Activated CD8-positive, alpha-beta T cell treated with anti-CD3 and anti-CD28 coated beads for 36 hours (primary cell): ENCODE results near the gene DDX27. TPM values are rescaled to one million over a fixed set of nuclear protein-coding genes. Genes with fewer than 3 reads are reported as not detected.
A peak's percentile ranks its signal among the peaks of the same experiment; 100 is the strongest.
"Not testable (repeated sequence)": the region's sequence is repeated elsewhere in the genome, so short reads cannot be mapped to it uniquely, and the experiment has no call there.

Experiments
- ATAC-seq: fragments of 200-7000 bp; cut with Tn5 transposase; one replicate; pipeline ENCODE4 v1.10.0; 2021; ENCODE audit warnings: mild to moderate bottlenecking, moderate library complexity
- CTCF ChIA-PET: fragments of 350-600 bp; sonication (Branson Sonifier 250); formaldehyde crosslinking; loops from one replicate; lab custom pipeline; 2021; ENCODE audit warnings: antibody characterized with exemption; lab: Charles Lee
- POLR2A ChIA-PET: fragments of 350-600 bp; sonication (Branson Sonifier 250); formaldehyde crosslinking; loops from one replicate; lab custom pipeline; 2021; ENCODE audit warnings: antibody characterized with exemption; lab: Charles Lee
- DNase-seq: peaks from one replicate; pipeline ENCODE4 v3.0.0-alpha.2; 2020
- H3K27ac Mint-ChIP-seq: one replicate; pipeline ENCODE4 v1.8.0; 2021; ENCODE audit warnings: mild to moderate bottlenecking, mixed read lengths
- H3K27me3 Mint-ChIP-seq: one replicate; pipeline ENCODE4 v1.8.0; 2021; ENCODE audit warnings: mixed read lengths
- H3K36me3 Mint-ChIP-seq: one replicate; pipeline ENCODE4 v1.8.0; 2021; ENCODE audit warnings: low read depth, mixed read lengths
- H3K4me1 Mint-ChIP-seq: one replicate; pipeline ENCODE4 v1.8.0; 2021; ENCODE audit warnings: low read depth, mixed read lengths
- H3K4me3 Mint-ChIP-seq: one replicate; pipeline ENCODE4 v1.8.0; 2021; ENCODE audit warnings: mild to moderate bottlenecking, moderate library complexity, mixed read lengths
- H3K9me3 Mint-ChIP-seq: one replicate; pipeline ENCODE4 v1.8.0; 2021; ENCODE audit warnings: mixed read lengths
- intact Hi-C: fragments of 100-400 bp; cut with micrococcal nuclease; formaldehyde crosslinking; loops from one replicate; pipeline ENCODE4 v1.10.0; 2022
- total RNA-seq, 2 experiments: library from RNA; stranded (reverse); gene quantifications; one replicate each; pipeline ENCODE4 v1.2.3, GENCODE V29; 2021
- TF ChIP-seq, protein P1 (sequence below): fragments of 200-600 bp; IDR thresholded peaks from one replicate; pipeline ENCODE4 v1.8.0; 2022; ENCODE audit warnings: antibody characterized with exemption, mild to moderate bottlenecking

DDX27 gene
- total RNA-seq, 2 experiments from 2014 or later: 45.2 to 45.9 TPM

GRCh38 chr20:49183444-49183843 lies 35.8 kb upstream of the DDX27 start:
- no peaks in the 10 kb centered on the region for H3K27me3 Mint-ChIP-seq
- TF ChIP-seq, protein P1, sequence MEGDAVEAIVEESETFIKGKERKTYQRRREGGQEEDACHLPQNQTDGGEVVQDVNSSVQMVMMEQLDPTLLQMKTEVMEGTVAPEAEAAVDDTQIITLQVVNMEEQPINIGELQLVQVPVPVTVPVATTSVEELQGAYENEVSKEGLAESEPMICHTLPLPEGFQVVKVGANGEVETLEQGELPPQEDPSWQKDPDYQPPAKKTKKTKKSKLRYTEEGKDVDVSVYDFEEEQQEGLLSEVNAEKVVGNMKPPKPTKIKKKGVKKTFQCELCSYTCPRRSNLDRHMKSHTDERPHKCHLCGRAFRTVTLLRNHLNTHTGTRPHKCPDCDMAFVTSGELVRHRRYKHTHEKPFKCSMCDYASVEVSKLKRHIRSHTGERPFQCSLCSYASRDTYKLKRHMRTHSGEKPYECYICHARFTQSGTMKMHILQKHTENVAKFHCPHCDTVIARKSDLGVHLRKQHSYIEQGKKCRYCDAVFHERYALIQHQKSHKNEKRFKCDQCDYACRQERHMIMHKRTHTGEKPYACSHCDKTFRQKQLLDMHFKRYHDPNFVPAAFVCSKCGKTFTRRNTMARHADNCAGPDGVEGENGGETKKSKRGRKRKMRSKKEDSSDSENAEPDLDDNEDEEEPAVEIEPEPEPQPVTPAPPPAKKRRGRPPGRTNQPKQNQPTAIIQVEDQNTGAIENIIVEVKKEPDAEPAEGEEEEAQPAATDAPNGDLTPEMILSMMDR: no peak
- H3K4me3 Mint-ChIP-seq: peak overlapping the region; percentile 2
- H3K36me3 Mint-ChIP-seq: peaks cover 16% of the 10 kb centered on the region
- intact Hi-C loops: loop anchor here (5.0 kb wide), 1 partner anchor 34 kb away; the partner anchor contains the start of gene DDX27
- no peak for DNase-seq
- ATAC-seq: no peak
- no peaks in the 10 kb centered on the region for H3K9me3 Mint-ChIP-seq
- H3K4me1 Mint-ChIP-seq: peaks cover 66% of the 10 kb centered on the region
- H3K27ac Mint-ChIP-seq: no peak overlapping the region
- ChIA-PET POLR2A (interaction anchor here (0.6 to 1.8 kb wide), 2 partner anchors 17 to 213 kb away, joined by 3 to 11 read pairs; no protein-coding TSS in a partner anchor), CTCF (interaction anchor here (0.6 to 4.8 kb wide), 4 partner anchors 17 to 33 kb away, joined by 3 to 32 read pairs (median 14); no protein-coding TSS in a partner anchor)

DNA sequence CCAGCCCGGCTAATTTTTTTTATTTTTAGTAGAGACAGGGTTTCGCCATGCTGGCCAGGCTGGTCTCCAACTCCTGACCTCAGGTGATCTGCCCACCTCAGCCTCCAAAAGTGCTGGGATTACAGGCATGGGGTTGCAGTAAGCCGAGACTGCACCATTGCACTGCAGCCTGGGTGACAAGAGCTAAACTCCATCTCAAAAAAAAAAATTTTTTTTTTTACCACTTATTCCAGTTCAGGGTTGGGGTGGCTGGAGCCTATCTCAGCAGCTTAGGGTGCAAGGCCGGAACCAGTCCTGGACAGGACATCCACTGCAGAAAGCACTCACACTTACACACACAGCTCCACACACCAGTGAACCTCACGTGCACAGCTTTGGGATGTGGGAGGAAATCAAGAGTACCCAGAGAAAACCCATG lies 35.1 kb upstream of the DDX27 start:
- peaks cover 16% of the 10 kb centered on the region for H3K36me3 Mint-ChIP-seq
- not testable (repeated sequence) for ATAC-seq, H3K4me3 Mint-ChIP-seq, H3K27me3 Mint-ChIP-seq, DNase-seq, H3K9me3 Mint-ChIP-seq, H3K27ac Mint-ChIP-seq
- ChIA-PET POLR2A (interaction anchor here (1.0 to 1.8 kb wide), 2 partner anchors 11 to 18 kb away, joined by 4 to 11 read pairs; no protein-coding TSS in a partner anchor), CTCF (interaction anchor here (0.6 to 3.9 kb wide), 4 partner anchors 17 to 51 kb away, joined by 3 to 24 read pairs (median 8); no protein-coding TSS in a partner anchor)
- peaks cover 68% of the 10 kb centered on the region for H3K4me1 Mint-ChIP-seq
- intact Hi-C loops: loop anchor here (5.0 kb wide), 1 partner anchor 33 kb away; the partner anchor contains the start of gene DDX27

DNA sequence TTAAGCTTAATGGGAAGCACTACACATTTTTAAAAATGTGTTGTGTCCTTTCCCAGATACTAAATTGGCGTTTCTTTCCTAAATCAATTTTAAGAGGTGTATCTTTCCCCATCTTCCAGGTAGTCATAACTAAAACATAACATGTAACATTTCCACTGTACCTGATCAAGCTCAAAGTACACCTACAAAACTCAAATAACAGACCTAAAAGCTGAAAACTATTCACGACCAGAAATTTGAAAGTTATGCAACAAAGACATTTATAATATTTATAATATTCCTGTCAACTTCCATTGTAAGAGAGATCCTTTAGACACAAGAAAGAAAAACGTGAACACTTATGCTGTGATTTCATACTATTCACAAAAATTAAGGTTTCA lies 34.5 kb upstream of the DDX27 start:
- H3K36me3 Mint-ChIP-seq: peaks cover 16% of the 10 kb centered on the region

DNA sequence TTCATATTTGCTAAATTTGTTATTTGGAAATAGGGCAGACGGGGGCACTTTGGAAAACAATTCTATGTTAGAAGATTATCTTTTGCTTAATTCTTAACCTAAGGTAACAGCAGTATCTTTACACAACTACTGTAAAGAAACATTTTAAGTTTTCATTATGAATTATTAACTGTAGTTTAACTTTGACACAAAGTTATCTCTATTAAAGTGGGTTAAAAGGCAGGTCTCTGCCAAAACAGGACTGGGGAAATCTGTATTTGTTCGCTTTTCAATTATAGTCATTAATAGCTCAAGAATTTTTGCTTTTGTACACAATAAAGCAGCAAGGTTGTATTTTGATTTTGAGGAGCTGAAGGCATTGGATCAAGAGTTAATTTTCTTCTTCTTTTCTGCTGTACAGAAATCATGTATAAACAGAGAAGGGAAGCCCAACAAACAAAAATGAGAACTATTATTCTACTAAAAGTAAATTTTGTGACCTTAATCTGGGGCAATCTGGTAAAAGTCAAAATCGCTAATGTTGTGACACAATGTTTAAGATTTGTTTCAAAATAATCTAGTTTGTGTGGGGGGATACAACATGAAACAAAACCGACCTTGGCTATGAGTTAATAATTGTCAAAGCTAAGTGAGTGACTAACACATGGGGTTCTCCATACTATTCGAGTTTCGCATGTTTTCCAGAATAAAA lies 34.0 kb upstream of the DDX27 start:
- Mint-ChIP-seq H3K36me3 (peaks cover 16% of the 10 kb centered on the region), H3K27ac (peak overlapping the region; percentile 32), H3K27me3 (no peaks in the 10 kb centered on the region), H3K9me3 (no peaks in the 10 kb centered on the region), H3K4me1 (peaks cover 57% of the 10 kb centered on the region), H3K4me3 (peak overlapping the region; percentile 89)
- CTCF ChIA-PET: interaction anchor here (1.1 to 3.9 kb wide), 5 partner anchors 18 to 52 kb away, joined by 3 to 24 read pairs (median 4); no protein-coding TSS in a partner anchor
- intact Hi-C loops: no loop called here
- TF ChIP-seq, protein P1: no peak
- DNase-seq (no peak), ATAC-seq (no peak)
- POLR2A ChIA-PET: interaction anchor here (1.0 to 1.2 kb wide), 2 partner anchors 10 to 32 kb away, joined by 3 to 4 read pairs; no protein-coding TSS in a partner anchor

More for the DNA sequence above, 34.5 kb upstream of the DDX27 start:
- ChIA-PET CTCF (interaction anchor here (1.1 to 3.9 kb wide), 5 partner anchors 17 to 52 kb away, joined by 3 to 24 read pairs (median 4); no protein-coding TSS in a partner anchor), POLR2A (interaction anchor here (1.0 to 1.8 kb wide), 3 partner anchors 11 to 32 kb away, joined by 3 to 11 read pairs (median 4); no protein-coding TSS in a partner anchor)
- intact Hi-C loops: loop anchor here (5.0 kb wide), 1 partner anchor 33 kb away; the partner anchor contains the start of gene DDX27
- Mint-ChIP-seq H3K27ac (no peak overlapping the region), H3K9me3 (no peaks in the 10 kb centered on the region), H3K4me1 (peaks cover 63% of the 10 kb centered on the region), H3K4me3 (no peak overlapping the region), H3K27me3 (no peaks in the 10 kb centered on the region)
- ATAC-seq (no peak), DNase-seq (no peak)
- TF ChIP-seq, protein P1: no peak

DNA sequence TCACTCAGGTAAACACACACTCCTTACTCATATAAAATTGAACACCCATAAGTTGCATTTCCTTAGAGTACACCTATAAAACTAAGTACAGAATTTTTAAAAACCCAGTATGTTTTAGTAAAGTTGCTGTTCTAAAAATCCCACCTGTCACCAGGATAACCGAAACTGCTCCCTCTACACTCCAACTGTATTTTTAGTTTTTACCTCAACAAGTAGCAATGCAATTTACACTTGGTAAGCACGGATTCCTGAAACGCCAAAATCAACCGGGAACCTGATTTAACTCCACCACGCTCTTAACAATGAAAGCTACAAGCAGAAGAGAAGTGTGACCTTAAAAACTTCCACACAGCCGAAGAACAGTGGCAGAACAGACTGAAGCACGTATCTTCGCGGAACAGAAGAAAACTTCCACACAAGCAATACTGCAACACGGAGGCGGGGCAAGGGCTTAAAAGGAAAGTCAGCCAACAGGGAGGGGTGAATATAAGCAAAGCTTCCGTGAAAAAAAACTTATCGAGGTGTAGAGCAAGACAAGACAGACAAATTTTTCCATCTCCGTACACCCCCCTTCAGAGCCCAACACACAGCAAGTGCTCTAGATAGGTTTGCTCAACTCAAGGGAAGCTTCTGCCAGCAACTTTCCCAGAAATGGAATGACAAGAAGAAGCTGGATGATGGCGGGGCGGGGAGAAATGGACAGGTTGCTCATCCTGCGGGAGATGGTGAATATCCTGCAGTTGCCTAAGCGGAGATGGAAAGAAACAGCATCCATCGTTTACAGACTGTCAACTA lies 32.5 kb upstream of the DDX27 start:
- TF ChIP-seq, protein P1: no peak
- no peaks in the 10 kb centered on the region for H3K9me3 Mint-ChIP-seq
- H3K36me3 Mint-ChIP-seq: peaks cover 16% of the 10 kb centered on the region
- ATAC-seq (peak; percentile 52), DNase-seq (peak; percentile 87)
- H3K27ac Mint-ChIP-seq: peak overlapping the region; percentile 95
- no peaks in the 10 kb centered on the region for H3K27me3 Mint-ChIP-seq
- peak overlapping the region; percentile 89 for H3K4me3 Mint-ChIP-seq
- peaks cover 45% of the 10 kb centered on the region for H3K4me1 Mint-ChIP-seq
- ChIA-PET CTCF (interaction anchor here (1.5 to 5.6 kb wide), 2 partner anchors 30 to 54 kb away, joined by 4 to 36 read pairs; no protein-coding TSS in a partner anchor), POLR2A (interaction anchor here (0.8 to 2.0 kb wide), 12 partner anchors 11 to 447 kb away, joined by 3 to 13 read pairs (median 4); partner anchors contain the start of gene CSE1L)
- intact Hi-C loops: no loop called here
